Epithelial cell of prostate (primary cell): ENCODE results near the gene GTF3A.

Source experiments
- DNase-seq: peaks from one replicate; pipeline ENCODE4 v3.0.0-alpha.2; 2011; ENCODE audit warnings: low read depth, low spot score
- H3K27ac ChIP-seq: fragments of 450-650 bp; 2 replicates; pipeline ENCODE4 v1.5.1; 2017; ENCODE audit warnings: mild to moderate bottlenecking

GTF3A gene

DNA sequence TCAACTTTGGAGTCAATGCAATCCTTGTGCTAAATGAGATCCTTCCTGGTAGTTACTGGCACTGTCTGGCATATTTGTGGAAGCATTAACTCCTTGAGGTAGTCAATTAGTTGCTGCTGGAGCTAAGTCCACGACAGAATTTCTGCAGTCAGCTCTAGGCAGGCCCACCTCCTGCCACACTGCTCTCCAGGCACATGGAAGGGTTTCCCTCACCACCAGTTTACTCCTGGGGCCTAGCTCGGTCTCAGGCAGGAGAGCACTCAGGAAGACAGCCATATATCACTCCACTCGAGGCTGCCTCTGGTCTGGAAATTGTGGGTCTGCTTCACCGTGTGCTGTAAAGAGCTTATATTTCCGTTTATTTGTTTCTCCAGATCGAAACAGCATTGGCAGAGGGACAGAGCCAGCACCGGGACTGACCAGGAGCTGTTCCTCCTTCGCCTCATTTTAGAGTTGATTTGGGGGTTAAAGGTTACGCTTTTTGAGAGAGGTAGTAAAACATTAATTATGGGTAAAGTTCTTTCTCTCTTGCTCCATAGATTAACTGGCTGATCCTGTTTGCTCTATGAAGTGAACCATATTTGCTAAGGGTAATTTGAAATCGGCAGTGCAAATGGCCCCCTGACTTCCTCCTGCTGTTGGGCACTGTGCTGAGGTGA lies 20.6 kb upstream of the GTF3A start:
- DNase-seq = no peak
- H3K27ac ChIP-seq = no peak overlapping the region

DNA sequence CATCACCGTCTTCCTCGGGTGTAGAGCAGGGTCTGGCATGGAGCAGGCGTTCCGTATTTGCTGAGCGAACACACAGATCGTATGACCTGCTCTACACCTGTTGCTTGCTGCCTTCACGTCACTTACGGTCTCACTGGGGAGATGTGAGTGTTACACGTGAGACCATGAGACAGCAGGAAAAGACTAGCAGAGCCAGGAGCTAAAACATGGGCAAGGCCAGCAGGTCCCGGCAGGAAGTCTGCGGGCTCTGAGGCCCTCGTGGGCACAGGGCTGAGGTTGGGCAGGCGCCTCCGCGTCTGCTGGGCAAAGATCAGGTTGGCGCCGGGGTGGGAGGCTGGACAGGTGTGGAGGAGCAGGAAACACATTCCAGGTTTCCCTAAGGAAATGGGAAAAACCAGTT lies 19.7 kb upstream of the GTF3A start:
- H3K27ac ChIP-seq = no peak overlapping the region
- no peak for DNase-seq

GRCh38 chr13:27405546-27406134 lies 18.8 kb upstream of the GTF3A start:
- DNase-seq = no peak
- no peak overlapping the region for H3K27ac ChIP-seq

DNA sequence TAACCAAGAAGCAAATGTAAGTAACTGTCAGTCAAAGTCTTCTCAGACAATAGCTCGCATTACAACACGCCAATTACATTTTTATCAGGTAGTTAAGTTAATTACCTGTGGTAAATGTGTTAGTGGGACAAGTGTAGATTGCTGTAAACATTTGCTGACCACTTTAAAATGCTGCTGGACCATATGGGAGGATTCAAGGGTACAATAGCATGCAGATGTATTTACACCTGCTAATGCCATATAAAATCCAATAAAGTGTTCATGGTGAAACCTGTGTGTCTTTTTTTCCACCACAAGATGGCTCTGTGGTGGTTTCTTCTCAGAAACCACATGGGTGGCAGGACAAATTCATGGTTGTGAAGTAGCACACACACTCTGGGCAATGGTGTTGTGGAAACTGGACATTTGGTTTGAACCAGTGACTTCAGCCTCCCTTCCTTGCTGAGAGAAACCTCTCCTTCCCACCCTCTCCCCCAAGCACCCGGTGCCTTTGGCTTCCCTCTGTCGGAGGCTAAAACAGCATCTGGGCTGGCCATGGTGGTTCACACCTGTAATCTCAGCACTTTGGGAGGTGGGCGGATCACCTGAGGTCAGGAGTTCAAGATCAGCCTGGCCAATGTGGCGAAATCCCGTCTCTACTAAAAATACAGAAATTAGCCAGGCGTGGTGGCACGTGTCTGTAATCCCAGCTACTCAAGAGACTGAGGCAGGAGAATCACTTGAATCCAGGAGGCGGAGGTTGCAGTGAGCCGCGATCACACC lies 18.1 kb upstream of the GTF3A start:
- H3K27ac ChIP-seq = no peak overlapping the region
- DNase-seq = no peak

- no peak overlapping the region for H3K27ac ChIP-seq
- DNase-seq = no peak
Observed at GRCh38 chr13:27408074-27408473, 16.3 kb upstream of the GTF3A start.

DNA sequence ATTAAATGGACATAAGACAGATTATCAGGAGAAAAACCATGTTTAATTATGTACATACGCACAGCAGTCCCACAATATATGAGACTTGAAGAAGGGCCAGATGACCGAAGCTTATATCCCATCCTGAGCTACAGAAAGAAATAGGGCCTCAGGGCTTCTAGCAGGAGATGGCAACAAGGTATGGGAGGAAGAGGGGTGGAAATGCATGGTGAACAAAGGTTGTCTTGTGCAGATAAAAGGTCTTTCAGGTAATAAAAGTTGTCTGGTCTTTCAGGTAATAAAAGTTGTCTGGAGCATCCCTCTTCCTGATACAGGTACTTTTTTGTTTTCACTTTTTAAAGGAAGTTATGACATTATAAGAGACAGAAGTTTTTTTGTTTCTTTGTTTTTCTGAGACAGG lies 15.4 kb upstream of the GTF3A start:
- DNase-seq = no peak
- H3K27ac ChIP-seq = no peak overlapping the region

GRCh38 chr13:27411341-27411740 lies 13.1 kb upstream of the GTF3A start:
- no peak for DNase-seq
- H3K27ac ChIP-seq = no peak overlapping the region

GRCh38 chr13:27415116-27415515 lies 9.3 kb upstream of the GTF3A start:
- DNase-seq = no peak
- H3K27ac ChIP-seq = no peak overlapping the region

GRCh38 chr13:27419328-27419727 lies 5.1 kb upstream of the GTF3A start:
- no peak for DNase-seq
- H3K27ac ChIP-seq = no peak overlapping the region

GRCh38 chr13:27421101-27421871 lies 3.1 kb upstream of the GTF3A start:
- H3K27ac ChIP-seq = no peak overlapping the region
- DNase-seq = no peak

DNA sequence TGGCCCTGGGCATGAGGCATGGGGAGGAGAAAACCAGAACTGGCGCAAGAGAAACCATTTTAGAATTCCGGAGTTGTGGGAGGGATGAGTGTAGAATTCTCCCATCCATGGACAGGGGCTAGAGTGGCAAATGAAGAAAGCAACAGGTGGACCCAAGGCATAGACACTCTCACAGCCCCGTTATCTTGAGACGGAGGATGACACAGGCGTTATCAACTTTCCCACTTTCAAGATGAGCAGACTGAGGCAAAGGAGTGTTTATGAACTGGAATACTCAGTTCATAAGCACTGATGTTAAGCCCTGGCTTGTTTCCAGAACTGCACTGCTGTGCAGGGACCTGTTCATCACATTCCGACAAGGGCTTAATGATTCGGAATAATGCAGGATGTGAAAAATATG lies 1.1 kb upstream of the GTF3A start:
- DNase-seq = no peak
- H3K27ac ChIP-seq = no peak overlapping the region

DNA sequence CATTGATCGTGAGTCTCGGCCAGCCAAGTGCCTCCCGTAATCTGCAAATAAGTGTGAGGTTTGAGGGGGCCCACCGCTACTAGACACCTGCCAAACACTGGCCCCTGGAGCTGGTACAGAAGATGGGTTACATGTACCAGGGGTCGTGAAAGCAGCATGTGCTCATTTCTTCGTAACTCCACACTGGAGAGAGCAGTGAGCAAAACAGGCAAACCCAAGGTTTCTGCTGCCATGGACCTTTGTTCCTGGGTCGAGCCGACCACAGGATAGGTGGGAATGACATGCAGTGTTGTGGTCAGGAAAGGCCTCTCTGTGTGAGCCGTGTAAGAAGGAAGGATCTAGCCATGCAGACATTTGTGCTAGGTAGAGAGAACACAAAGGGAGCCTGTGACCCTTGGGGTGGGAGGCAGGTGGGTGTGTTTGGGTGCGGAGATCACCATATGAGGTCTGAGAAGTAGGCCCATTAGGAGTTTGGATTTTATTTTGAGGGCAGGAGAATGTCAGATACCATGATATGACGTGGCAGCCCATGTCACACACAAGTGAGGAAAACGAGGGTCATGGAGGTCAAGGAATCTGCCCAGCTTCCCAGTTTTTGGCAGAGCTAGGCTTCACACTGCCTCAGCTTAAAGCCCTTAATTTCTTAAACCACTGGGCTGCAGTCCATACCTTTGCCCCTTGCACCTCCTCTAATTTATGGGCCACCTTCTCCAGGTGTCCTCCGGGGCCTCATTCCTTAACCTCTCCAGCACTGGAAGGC lies 919 bp downstream of the GTF3A start:
- DNase-seq = no peak
- H3K27ac ChIP-seq = peak overlapping the region; percentile 86

DNA sequence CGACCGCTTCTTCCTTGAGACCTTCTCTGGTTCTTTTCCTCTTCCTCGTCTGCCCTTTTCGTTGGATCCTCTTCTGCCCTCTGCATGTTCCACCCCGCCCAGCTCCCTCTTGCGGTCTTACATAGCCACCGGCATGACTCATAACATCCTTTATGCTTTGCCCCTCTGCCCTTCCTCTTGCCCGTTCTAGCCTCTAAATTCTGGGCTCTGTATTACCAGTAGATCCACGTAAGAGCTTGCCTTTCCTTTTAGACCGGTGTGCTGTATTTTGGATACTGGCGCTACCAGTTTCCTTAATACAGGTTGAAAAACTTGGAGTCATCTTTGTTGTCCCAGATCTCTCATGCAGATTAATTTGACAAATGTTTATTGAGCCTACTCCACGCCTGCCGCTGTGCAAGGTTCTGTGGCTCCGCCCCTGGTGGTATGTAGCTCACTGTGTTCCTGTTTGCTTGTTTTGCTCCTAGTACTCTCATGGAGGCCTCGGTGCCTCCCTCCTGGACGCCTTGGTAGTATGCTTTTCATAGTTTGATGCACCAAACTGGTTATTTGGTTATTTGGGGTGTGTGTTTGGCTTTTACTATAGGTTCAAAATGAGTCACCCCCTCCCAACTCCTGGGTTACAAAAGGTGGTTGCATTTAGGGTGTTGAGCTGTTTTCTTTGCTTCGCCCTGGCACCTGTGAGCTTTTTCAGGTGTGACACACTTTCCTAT lies 1.7 kb downstream of the GTF3A start:
- peak overlapping the region; percentile 86 for H3K27ac ChIP-seq

GRCh38 chr13:27427641-27428040 lies 3.2 kb downstream of the GTF3A start:
- DNase-seq = no peak
- H3K27ac ChIP-seq = peak overlapping the region; percentile 86

More for the DNA sequence above, 1.7 kb downstream of the GTF3A start:
- peak; percentile 81 for DNase-seq

DNA sequence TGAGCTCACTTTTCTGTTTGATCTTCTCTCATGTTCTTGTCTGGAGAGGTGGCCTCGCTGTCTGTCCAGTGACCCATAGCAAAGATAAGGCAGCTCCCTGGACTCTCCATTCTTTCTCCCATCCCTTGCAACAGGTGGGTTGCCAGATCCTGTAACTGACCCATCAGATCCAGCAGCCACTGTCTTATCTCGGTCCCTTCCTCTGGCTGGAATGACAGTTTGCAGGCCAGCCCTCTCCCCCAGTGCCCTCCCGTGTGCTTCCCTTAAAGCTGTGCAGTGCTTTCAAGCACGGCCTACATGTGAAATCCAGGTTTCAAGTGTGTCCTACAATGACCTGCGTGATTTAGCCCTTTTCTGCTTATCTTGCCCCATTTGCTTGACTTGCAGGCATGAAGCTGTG lies 3.7 kb downstream of the GTF3A start:
- DNase-seq = no peak
- no peak overlapping the region for H3K27ac ChIP-seq

- no peak for DNase-seq
- no peak overlapping the region for H3K27ac ChIP-seq
Observed at GRCh38 chr13:27432180-27432579, 7.8 kb downstream of the GTF3A start.

DNA sequence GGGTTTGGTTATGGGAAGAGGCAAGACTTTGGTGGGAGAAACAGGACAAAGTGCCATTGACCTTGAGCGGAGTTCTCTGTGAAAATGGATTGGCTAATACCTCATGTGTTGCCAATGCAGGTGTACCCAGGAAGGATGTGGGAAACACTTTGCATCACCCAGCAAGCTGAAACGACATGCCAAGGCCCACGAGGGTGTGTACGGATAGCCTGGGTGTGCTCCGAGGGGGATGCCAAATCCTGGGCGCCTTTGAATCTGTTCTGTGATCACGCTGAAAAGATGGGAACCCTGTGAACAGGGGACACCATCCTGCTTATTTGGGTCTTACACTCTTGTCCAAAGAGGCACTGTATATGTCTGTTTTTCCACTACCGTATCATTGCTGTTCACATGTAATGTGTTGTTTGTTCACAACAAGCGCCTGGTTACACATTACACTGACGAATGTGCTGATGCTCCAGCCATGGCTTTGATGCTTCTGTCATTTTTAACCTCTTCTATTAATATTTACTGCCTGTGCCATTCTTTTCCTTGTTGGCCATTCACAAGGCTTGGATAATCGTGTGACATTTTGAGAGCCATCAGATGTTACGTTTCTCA lies 8.3 kb downstream of the GTF3A start:
- no peak overlapping the region for H3K27ac ChIP-seq
- no peak for DNase-seq

DNA sequence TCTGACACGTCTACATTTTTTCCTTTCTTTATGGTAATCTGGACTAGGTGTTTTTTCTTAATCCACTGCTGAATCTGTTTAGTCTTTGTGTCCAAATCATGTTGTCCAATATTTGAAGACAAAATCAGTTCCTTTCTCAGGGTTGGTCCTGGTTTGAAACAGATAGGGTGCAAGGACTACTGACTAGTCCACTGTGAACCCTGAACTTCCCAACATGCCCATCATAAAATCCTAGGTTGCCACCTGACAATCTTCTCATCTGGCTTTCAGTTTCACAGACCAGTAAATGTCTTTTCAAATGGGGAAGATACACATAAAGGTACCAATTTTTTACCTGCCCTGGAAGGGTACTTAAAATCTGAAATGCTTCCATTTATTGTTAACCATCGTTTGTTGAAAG lies 12.7 kb downstream of the GTF3A start:
- no peak for DNase-seq
- H3K27ac ChIP-seq = no peak overlapping the region

DNA sequence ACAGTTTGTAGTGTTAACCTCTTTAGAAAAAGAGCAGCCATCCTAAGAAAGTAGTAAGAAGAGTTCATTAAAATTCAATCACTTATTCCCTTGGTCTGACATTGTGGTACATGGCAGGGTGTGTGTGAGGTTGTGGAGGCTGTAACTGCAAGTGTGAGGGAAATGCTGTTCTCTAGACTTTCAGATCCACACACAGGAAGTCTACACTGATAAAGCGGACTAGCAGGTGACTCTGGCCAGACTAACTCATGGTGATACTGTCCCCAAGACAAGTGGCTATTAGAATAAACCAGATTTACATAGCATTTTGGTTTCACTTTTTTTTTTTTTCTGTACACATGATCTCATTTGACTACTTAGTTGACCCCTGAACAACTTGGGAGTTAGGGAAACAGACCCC lies 16.0 kb downstream of the GTF3A start:
- H3K27ac ChIP-seq = no peak overlapping the region

More for the DNA sequence above, 16.0 kb downstream of the GTF3A start:
- no peak for DNase-seq
